ENCODE results near the gene GALNT4.

DNA sequence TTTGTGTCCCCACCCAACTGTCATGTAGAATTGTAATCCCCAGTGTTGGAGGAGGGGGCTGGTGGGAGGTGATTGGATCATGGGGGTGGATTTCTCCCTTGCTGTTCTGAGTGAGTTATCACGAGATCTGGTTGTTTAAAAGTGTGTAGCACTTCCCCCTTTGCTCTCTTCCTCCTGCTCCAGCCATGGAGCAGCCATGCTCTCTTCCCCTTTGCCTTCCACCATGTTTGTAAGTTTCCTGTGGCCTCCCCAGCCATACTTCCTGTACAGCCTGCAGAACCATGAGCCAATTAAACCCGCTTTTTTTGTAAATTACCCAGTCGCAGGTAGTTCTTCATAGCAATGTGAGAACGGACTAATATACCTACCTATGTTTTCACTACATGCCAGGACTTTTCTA is 3.8 kb upstream of the GALNT4 start:
- TF ChIP-seq, protein P1, sequence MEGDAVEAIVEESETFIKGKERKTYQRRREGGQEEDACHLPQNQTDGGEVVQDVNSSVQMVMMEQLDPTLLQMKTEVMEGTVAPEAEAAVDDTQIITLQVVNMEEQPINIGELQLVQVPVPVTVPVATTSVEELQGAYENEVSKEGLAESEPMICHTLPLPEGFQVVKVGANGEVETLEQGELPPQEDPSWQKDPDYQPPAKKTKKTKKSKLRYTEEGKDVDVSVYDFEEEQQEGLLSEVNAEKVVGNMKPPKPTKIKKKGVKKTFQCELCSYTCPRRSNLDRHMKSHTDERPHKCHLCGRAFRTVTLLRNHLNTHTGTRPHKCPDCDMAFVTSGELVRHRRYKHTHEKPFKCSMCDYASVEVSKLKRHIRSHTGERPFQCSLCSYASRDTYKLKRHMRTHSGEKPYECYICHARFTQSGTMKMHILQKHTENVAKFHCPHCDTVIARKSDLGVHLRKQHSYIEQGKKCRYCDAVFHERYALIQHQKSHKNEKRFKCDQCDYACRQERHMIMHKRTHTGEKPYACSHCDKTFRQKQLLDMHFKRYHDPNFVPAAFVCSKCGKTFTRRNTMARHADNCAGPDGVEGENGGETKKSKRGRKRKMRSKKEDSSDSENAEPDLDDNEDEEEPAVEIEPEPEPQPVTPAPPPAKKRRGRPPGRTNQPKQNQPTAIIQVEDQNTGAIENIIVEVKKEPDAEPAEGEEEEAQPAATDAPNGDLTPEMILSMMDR (IDR thresholded peaks at IDR 0.05): no peak
- TF ChIP-seq POLR2A (IDR thresholded peaks at IDR 0.05) (no peak), POLR2AphosphoS5 (IDR thresholded peaks at IDR 0.05) (no peak), EP300 (IDR thresholded peaks at IDR 0.05; ENCODE audit: low read depth) (no peak)
